Left ventricle myocardium superior (tissue), 1 donor: ENCODE data around the gene CYB5RL. TPM values are rescaled to one million over a fixed set of nuclear protein-coding genes. Genes with fewer than 3 reads are reported as not detected.
"Not testable (repeated sequence)": the region's sequence is repeated elsewhere in the genome, so short reads cannot be mapped to it uniquely, and the experiment has no call there.

ENCODE experiments used
- ATAC-seq: fragments of 200-7000 bp; cut with Tn5 transposase; one replicate; pipeline ENCODE4 v1.9.1; 2020; ENCODE audit warnings: mild to moderate bottlenecking, moderate library complexity
- DNase-seq: peaks from one replicate; pipeline ENCODE4 v3.0.0-alpha.2; 2020
- intact Hi-C: fragments of 100-400 bp; cut with micrococcal nuclease; formaldehyde crosslinking; loops from one replicate; pipeline ENCODE4 v1.11.0; 2022
- long read RNA-seq: library from polyadenylated mRNA; unstranded; transcript quantifications from one replicate; pipeline ENCODE4 v2.0.0, GENCODE V29; 2021
- total RNA-seq: library from RNA; stranded (reverse); fragmentation: NEBNext Ultra II Directional; extraction: Animal tissue kit (Norgen Biotek cat#: 25700); gene quantifications from one replicate; pipeline ENCODE4 v1.2.1, GENCODE V29; 2021
- donor health status: DM: no; HTN: yes; CAD: no; lungs with severe emphysema.

Gene CYB5RL, protein sequence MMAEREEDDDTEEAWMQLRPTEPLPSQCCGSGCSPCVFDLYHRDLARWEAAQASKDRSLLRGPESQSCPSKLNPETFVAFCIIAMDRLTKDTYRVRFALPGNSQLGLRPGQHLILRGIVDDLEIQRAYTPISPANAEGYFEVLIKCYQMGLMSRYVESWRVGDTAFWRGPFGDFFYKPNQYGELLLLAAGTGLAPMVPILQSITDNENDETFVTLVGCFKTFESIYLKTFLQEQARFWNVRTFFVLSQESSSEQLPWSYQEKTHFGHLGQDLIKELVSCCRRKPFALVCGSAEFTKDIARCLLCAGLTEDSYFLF
- 5.9 TPM for total RNA-seq
- long read RNA-seq, partial matches to known transcripts, result 2 of 4 reads
- long read RNA-seq, other reads (novel, unspliced or antisense), result 2 of 4 reads

DNA sequence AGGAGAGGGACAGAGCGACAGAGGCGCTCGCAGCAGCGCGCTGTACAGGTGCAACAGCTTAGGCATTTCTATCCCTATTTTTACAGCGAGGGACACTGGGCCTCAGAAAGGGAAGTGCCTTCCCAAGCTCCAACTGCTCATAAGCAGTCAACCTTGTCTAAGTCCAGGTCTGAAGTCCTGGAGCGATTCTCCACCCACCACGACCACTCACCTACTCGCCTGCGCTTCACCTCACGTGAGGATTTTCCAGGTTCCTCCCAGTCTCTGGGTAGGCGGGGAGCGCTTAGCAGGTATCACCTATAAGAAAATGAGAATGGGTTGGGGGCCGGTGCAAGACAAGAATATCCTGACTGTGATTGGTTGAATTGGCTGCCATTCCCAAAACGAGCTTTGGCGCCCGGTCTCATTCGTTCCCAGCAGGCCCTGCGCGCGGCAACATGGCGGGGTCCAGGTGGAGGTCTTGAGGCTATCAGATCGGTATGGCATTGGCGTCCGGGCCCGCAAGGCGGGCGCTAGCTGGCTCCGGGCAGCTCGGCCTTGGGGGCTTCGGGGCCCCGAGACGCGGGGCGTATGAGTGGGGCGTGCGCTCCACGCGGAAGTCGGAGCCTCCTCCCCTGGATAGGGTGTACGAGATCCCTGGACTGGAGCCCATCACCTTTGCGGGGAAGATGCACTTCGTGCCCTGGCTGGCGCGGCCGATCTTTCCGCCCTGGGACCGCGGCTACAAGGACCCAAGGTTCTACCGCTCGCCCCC lies at the start of gene CYB5RL, which contains the start of gene MRPL37:
Gene CYB5RL, minus strand, starts transcription at position 266 of the 754 bp plus-strand sequence. CDS start 4,414 bp downstream, outside the sequence.
Gene MRPL37, plus strand, starts transcription at position 403 of the 754 bp plus-strand sequence. Its CDS starts 77 bp downstream, at position 480.
- peak; percentile 93 for DNase-seq
- peak; percentile 99 for ATAC-seq
- intact Hi-C loops, result no loop called here

- ATAC-seq (no peak), DNase-seq (no peak)
- intact Hi-C loops, result no loop called here
These were observed 49.1 kb upstream of the CYB5RL start for GRCh38 chr1:54248966-54249365.

- no peak for ATAC-seq
- no peak for DNase-seq
- intact Hi-C loops, result no loop called here
These were observed 48.2 kb upstream of the CYB5RL start for GRCh38 chr1:54247863-54248515.

DNA sequence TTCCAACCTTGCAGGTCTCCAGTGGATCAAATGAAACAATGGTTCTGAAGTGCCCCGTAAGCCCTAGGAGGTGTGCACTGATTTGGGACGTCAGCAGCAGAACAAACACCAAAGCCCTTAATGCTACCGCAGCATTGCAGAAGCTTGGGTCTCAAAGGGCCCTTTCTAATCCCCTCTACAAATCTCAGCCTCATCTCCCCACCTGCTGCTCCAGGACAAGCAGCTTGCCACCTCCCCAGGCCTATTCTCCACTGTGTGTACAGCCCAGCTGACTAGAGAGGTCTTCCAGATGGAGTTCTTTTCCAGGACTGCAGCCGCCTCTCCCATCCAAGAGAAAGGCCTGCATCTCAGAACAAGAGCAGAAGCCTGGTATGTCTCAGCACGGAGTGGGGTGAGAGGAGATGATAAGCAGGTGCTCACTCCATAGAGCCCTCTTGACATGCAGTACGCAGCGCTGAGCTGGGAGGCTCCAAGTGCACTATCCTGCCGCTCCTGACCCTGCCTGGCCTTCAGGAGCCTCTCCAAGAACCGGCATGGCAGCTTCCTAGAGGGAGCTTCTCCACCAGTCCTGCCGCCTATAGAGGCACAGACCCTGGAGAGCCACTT lies 46.4 kb upstream of the CYB5RL start:
- intact Hi-C loops, result no loop called here
- DNase-seq (peak; percentile 59), ATAC-seq (peak; percentile 84)

- DNase-seq (no peak), ATAC-seq (peak; percentile 44)
- intact Hi-C loops, result no loop called here
These were observed 45.7 kb upstream of the CYB5RL start for GRCh38 chr1:54245501-54245900.

- ATAC-seq, result no peak
- no peak for DNase-seq
- intact Hi-C loops, result no loop called here
These were observed 44.8 kb upstream of the CYB5RL start for GRCh38 chr1:54244655-54245054.

DNA sequence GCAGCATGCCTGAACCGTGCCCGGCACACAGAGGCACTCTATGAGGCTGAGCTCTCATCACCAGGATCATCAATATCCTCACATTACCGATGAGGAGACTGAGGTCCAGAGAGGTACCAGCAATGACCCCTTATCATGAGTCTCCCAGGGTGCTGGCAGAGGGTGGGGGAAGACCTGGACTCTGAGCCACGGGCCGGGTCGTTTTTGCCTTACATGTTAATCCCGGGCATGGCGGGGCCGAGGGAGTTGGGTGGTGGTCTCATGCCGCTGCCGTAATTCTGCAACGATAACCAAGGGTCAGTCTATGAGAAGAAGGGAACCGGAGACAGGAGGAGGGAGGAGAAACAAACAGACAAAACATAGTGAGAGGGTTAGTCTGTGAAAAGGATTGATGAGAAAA lies 43.2 kb upstream of the CYB5RL start:
- intact Hi-C loops, result no loop called here
- ATAC-seq (no peak), DNase-seq (no peak)

GRCh38 chr1:54241364-54241763 lies 41.5 kb upstream of the CYB5RL start:
- no peak for DNase-seq
- intact Hi-C loops, result no loop called here
- no peak for ATAC-seq

DNA sequence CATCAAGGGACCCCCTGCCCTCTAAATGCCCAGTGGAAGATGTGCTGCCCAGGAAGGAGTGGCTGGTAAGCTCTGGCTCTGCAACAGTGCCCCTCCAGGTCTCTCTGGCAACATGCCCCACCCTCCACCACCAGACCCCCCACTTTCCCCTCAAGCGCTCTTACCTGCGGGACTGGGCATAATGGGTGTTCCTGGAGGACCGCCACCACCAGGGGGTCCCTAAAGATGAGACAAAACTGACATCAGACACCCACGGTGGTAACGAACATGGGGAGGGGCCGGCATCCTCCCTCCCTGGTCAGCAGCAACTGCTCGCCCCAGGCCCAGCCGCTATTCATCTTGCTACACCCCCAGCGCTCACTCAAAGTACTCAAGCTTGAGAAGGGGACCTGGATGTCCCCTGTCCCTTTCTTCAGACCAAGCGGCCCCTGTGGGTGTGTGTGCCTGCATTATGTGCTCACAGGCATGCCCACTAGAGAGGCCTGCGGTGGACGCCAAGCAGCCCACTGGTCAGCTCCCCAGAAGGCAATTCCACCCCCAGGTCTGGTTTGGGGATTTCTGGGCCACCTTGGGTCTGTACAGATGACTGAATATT lies 41.0 kb upstream of the CYB5RL start:
- DNase-seq (no peak), ATAC-seq (no peak)
- intact Hi-C loops, result no loop called here

GRCh38 chr1:54239631-54240031 lies 39.8 kb upstream of the CYB5RL start:
- peak; percentile 25 for ATAC-seq
- intact Hi-C loops, result no loop called here
- no peak for DNase-seq

DNA sequence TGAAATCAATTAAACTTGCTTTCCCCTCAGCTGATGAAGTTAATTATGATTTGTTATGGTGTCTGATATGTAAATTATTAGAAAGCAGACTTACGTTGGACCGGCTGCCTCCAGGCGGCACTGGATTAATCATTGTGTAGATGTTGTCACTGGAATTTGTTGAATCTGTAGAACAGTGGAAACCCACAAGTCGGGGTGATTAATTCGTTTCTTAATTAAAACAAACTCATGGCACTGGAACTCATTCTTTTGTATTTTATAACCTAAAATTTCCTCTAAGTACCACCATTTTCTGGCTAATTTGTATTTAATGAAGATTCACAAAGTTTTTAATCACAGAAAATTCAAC lies 39.2 kb upstream of the CYB5RL start:
- DNase-seq (no peak), ATAC-seq (no peak)
- intact Hi-C loops, result no loop called here

DNA sequence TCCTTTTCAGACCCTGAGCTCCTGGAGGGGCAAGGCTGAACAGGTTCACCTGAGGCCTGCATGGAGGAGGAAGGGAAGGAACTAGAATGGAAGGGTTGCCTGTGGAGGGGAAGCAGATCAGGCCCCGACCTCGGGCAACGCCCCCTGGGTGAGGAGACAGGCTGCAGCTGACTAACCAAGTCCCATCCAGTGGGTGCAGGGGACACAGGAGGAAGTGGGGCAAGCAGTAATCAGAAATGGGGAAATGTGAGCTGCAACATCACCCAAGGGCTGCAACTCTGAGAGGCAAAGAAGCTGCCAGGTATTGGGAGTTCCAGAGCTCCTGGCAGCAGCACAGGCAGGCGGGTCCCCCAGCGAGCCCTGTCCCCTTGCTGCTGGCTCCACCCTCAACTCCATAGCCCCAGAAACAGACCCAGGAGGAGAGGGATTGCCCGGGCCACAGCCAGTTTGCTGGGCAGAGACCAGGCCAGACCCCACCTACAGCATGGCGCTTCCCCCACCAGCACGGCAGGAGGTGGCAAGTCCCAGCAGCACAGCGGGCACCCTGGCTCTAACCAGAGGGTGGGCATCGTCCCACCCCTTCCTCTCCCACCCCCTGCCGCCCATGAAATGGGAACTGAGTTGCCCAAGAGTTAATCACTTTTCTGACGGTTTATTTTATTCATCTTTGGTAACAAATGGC lies 38.7 kb upstream of the CYB5RL start:
- intact Hi-C loops, result no loop called here
- ATAC-seq (no peak), DNase-seq (no peak)

DNA sequence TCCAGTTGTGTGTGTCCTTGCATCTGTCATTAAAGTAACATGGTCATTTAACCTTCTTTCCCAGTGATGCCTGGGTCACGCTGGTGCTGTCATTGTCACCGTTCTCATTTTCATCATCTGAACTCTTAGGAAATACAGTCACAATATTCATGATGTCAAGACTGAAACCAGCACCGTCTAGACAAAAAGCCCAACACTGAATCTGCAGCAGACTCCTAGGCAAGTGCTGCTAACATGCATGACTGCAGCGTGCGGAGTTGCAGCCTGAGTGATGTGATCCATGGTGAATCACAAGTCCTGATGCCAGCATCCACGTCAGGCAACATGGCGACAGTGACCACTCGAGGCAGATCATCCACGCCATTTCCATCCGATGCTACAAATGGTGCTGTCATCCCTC lies 37.8 kb upstream of the CYB5RL start:
- DNase-seq (no peak), ATAC-seq (no peak)
- intact Hi-C loops, result no loop called here

DNA sequence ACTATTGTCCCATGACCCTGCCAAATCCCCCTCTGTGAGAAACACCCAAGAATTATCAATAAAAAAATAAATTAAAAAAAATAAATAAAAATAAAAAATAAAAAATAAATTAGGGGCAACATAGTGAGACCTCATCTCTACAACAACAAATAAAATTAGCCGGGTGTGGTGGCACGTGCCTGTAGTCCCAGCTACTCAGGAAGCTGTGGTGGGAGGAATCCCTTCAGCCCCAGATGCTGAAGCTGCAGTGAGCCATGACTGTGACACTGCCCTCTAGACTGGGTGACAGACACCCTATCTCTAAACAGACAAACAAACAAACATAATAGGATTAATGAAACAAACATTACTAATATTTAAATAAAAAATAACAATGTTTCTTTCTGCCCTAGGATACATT lies 34.5 kb upstream of the CYB5RL start:
- intact Hi-C loops, result no loop called here
- ATAC-seq (no peak), DNase-seq (no peak)

DNA sequence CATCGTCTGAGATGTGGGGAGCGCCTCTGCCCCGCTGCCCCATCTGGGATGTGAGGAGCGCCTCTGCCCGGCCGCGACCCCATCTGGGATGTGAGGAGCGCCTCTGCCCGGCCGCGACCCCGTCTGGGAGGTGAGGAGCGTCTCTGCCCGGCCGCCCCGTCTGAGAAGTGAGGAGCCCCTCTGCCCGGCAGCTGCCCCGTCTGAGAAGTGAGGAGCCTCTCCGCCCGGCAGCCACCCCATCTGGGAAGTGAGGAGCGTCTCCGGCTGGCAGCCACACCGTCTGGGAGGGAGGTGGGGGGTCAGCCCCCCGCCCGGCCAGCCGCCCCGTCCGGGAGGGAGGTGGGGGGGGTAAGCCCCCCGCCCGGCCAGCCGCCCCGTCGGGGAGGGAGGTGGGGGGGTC lies 33.4 kb upstream of the CYB5RL start:
- intact Hi-C loops, DNase-seq, ATAC-seq: not testable (repeated sequence)

DNA sequence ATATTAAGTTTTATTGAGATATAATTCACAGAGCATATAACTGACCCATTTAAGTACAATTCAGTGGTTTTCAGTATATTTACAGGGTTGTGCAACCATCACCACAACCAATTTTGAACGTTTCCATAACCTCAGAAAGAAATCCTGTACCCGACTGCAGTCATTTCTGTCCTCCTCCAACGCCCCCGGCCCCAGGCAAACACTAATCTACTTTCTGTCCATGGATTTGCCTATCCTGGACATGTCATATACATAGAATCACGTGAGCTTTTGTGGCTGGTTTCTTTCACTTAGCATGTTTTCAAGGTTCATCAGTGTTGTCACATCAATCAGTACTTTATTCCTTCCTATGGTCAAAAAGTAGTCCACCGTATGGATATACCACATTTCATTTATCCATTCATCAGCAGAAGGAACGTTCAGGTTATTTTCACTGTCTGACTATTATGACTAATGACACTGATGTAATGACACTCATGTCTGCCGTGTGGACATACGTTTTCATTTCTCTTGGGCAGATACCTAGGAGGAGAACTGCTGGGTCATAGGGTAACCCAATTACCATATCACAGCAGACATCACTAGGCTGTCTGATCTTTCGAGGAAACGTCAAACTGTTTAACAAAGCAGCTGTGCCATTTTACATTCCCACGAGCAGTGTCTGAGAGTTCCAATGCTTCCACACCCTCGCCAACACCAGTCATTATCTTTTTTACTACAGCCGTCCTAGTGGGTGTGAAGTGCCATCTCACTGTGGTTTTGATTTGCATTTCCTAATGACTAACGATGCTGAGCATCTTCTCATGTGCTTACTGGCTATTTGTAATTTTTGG lies 30.9 kb upstream of the CYB5RL start:
- intact Hi-C loops, result no loop called here
- DNase-seq (no peak), ATAC-seq (no peak)

GRCh38 chr1:54229281-54229891 lies 29.6 kb upstream of the CYB5RL start:
- intact Hi-C loops, result no loop called here
- DNase-seq (no peak), ATAC-seq (peak; percentile 44)
